ENCODE results near the gene SYNPR.

DNA sequence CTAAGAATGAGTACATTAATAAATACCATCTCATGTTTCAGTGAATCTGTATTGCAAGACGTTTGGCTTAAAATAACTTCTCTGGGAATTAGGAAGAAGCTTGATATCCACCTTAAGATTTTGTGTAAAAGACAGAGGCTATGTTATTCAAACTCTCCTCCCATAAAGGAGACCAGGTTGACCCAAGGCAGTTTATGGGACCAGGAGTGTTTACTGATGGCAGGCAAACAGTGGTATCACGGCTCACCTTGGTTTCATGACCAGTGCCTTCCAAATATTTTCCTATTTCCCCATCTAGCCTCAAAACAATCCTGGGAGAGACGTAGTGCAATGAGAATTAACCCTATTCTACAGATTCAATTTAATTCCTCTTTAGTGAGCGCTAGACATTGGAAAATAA lies 284.2 kb downstream of the SYNPR start:
- TF ChIP-seq POLR2A (IDR thresholded peaks at IDR 0.05) (no peak), EP300 (IDR thresholded peaks at IDR 0.05) (no peak)
- TF ChIP-seq, protein P1, sequence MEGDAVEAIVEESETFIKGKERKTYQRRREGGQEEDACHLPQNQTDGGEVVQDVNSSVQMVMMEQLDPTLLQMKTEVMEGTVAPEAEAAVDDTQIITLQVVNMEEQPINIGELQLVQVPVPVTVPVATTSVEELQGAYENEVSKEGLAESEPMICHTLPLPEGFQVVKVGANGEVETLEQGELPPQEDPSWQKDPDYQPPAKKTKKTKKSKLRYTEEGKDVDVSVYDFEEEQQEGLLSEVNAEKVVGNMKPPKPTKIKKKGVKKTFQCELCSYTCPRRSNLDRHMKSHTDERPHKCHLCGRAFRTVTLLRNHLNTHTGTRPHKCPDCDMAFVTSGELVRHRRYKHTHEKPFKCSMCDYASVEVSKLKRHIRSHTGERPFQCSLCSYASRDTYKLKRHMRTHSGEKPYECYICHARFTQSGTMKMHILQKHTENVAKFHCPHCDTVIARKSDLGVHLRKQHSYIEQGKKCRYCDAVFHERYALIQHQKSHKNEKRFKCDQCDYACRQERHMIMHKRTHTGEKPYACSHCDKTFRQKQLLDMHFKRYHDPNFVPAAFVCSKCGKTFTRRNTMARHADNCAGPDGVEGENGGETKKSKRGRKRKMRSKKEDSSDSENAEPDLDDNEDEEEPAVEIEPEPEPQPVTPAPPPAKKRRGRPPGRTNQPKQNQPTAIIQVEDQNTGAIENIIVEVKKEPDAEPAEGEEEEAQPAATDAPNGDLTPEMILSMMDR (IDR thresholded peaks at IDR 0.05): no peak
